ENCODE data around the gene TCOF1.

- TF ChIP-seq CTCF (conservative IDR thresholded peaks at IDR 0.05) (no peak), ZFX (IDR thresholded peaks at IDR 0.05) (no peak)
These were observed 27.2 kb downstream of the TCOF1 start for GRCh38 chr5:150384701-150385100.

Measured in C4-2B (cell line).